ENCODE results near the gene GNG2. TPM values are rescaled to one million over a fixed set of nuclear protein-coding genes. Genes with fewer than 3 reads are reported as not detected.

Gene GNG2
- total RNA-seq, 3 donors from 2014 or later, result 12.1 to 106 (median 15.1) TPM

DNA sequence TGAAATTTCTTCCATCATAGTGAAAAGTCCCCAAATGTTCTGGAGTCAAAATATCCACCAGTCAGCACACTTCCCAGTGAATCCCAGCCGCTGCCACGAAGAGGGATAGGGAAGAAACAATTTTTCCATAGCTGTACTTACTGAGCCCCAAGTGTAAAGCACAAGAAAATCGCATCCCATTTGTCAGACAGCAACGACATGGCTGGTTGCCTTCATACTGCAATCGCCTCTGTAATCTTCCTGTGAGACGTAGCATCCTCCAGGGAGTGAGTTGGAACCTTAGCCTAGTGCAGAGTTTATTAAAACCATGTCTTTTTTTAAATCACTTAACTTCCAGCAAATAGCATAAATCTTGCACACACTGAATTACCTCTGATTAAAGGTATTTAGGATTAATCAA is 56.8 kb downstream of the GNG2 start:
- Histone ChIP-seq H3K4me3 (no peak overlapping the region), H3K36me3 (no peaks in the 10 kb centered on the region), H3K9me3 (no peaks in the 10 kb centered on the region), H3K27ac (peak overlapping the region; percentile 22 to 71), H3K27me3 (no peaks in the 10 kb centered on the region), H3K4me1 (no peaks in the 10 kb centered on the region)
- no peak for DNase-seq (ENCODE audit: low spot score in 2 of 2)
- intact Hi-C loops (cut with DNase I; ENCODE audit: low total_unique reads), result loop anchor here (2.0 kb wide), 1 partner anchor 60 kb away; no protein-coding TSS in a partner anchor
- TF ChIP-seq POLR2AphosphoS5 (IDR thresholded peaks at IDR 0.05) (no peak), POLR2A (IDR thresholded peaks at IDR 0.05) (no peak)
- TF ChIP-seq, protein P1, sequence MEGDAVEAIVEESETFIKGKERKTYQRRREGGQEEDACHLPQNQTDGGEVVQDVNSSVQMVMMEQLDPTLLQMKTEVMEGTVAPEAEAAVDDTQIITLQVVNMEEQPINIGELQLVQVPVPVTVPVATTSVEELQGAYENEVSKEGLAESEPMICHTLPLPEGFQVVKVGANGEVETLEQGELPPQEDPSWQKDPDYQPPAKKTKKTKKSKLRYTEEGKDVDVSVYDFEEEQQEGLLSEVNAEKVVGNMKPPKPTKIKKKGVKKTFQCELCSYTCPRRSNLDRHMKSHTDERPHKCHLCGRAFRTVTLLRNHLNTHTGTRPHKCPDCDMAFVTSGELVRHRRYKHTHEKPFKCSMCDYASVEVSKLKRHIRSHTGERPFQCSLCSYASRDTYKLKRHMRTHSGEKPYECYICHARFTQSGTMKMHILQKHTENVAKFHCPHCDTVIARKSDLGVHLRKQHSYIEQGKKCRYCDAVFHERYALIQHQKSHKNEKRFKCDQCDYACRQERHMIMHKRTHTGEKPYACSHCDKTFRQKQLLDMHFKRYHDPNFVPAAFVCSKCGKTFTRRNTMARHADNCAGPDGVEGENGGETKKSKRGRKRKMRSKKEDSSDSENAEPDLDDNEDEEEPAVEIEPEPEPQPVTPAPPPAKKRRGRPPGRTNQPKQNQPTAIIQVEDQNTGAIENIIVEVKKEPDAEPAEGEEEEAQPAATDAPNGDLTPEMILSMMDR (IDR thresholded peaks at IDR 0.05), result no peak

DNA sequence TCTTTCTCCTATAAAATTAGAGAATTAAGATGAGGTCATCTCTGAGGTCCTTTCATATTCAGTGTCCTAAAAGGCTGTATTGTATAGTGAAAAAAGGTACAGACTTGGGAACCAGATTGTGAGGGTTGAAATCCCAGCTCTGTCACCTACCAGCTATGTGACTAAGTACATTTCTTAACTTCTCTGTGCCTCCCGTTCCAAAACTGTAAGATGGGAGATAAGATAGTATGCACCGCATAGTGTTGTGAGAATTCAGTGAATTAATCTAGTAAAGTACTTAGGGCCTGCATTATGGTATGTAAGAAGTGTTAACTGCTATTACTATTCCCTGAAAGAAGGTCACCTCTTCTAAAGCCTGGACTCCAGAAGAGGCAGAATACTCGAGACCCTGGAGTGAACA is 60.6 kb downstream of the GNG2 start:
- H3K36me3 ChIP-seq, result no peaks in the 10 kb centered on the region
- H3K27ac ChIP-seq, result no peak overlapping the region
- intact Hi-C loops (cut with DNase I; ENCODE audit: low total_unique reads), result loop anchor here (5.0 kb wide), 1 partner anchor 514 kb away; no protein-coding TSS in a partner anchor
- H3K4me1 ChIP-seq, result no peaks in the 10 kb centered on the region
- no peaks in the 10 kb centered on the region for H3K9me3 ChIP-seq
- no peak for DNase-seq (ENCODE audit: low spot score in 2 of 2)
- TF ChIP-seq, protein P1 (IDR thresholded peaks at IDR 0.05), result no peak
- TF ChIP-seq POLR2AphosphoS5 (IDR thresholded peaks at IDR 0.05) (no peak), POLR2A (IDR thresholded peaks at IDR 0.05) (no peak)
- no peaks in the 10 kb centered on the region for H3K27me3 ChIP-seq
- H3K4me3 ChIP-seq, result no peak overlapping the region

DNA sequence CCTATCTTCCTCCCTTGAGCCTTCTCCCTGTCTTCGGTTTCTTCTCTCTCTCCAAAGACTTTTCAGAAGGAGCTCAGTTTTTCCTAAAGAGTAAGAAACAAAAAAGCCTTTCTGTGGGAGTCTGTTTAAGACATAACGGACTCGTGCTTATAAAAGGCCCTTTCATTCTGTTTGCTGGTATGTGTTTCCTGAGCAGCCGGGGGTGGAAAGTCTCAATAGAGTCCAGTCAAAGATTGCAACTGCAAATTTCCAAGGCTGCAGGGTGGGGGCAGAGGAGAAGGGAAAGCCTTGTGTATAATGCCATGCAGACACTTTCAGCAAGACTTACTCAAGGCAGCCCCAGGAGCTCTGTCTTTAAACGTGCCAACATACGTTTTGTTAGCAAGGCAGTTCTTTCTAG is 62.2 kb downstream of the GNG2 start:
- no peak for DNase-seq (ENCODE audit: low spot score in 2 of 2)
- Histone ChIP-seq H3K27ac (peak overlapping the region; percentile 33 to 56), H3K4me3 (peak overlapping the region in 1 of 3 donors; percentile 2), H3K36me3 (no peaks in the 10 kb centered on the region), H3K9me3 (no peaks in the 10 kb centered on the region), H3K4me1 (no peaks in the 10 kb centered on the region), H3K27me3 (no peaks in the 10 kb centered on the region)
- TF ChIP-seq POLR2AphosphoS5 (IDR thresholded peaks at IDR 0.05) (no peak), POLR2A (IDR thresholded peaks at IDR 0.05) (no peak)
- TF ChIP-seq, protein P1 (IDR thresholded peaks at IDR 0.05), result no peak
- intact Hi-C loops (cut with DNase I; ENCODE audit: low total_unique reads), result loop anchor here (5.0 kb wide), 1 partner anchor 515 kb away; no protein-coding TSS in a partner anchor

DNA sequence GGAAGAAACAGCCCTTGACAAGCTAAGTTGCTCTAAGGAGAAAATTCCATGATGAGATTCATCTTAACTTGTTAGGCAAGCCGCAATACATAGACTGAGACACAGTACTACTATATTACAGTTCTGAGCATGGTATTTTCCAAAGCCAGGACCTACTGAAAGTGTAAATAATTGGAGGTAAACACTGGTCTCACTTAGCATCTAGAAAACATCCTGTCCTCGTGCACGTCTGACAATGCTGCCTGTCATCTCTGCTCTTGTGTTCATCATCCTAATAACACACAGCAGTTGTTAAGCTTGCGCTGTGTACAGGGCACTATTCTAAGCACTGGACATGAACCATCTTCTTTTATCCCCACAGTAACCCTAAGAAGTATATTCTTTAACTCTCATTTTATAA is 64.2 kb downstream of the GNG2 start:
- no peak overlapping the region for H3K27ac ChIP-seq
- no peak for DNase-seq (ENCODE audit: low spot score in 2 of 2)
- H3K27me3 ChIP-seq, result no peaks in the 10 kb centered on the region
- no peaks in the 10 kb centered on the region for H3K4me1 ChIP-seq
- TF ChIP-seq POLR2A (IDR thresholded peaks at IDR 0.05) (no peak), POLR2AphosphoS5 (IDR thresholded peaks at IDR 0.05) (no peak)
- TF ChIP-seq, protein P1 (IDR thresholded peaks at IDR 0.05), result no peak
- intact Hi-C loops (cut with DNase I; ENCODE audit: low total_unique reads), result loop anchor here (5.0 kb wide), 1 partner anchor 517 kb away; no protein-coding TSS in a partner anchor
- no peak overlapping the region for H3K4me3 ChIP-seq
- H3K36me3 ChIP-seq, result no peaks in the 10 kb centered on the region
- no peaks in the 10 kb centered on the region for H3K9me3 ChIP-seq

GRCh38 chr14:51925980-51926379 is 65.6 kb downstream of the GNG2 start:
- H3K36me3 ChIP-seq, result no peaks in the 10 kb centered on the region
- no peak for DNase-seq (ENCODE audit: low spot score in 2 of 2)
- intact Hi-C loops (cut with DNase I; ENCODE audit: low total_unique reads), result no loop called here
- H3K9me3 ChIP-seq, result no peaks in the 10 kb centered on the region
- no peaks in the 10 kb centered on the region for H3K4me1 ChIP-seq
- H3K4me3 ChIP-seq, result no peak overlapping the region
- no peak overlapping the region for H3K27ac ChIP-seq
- no peak for TF ChIP-seq POLR2A (IDR thresholded peaks at IDR 0.05)
- TF ChIP-seq, protein P1 (IDR thresholded peaks at IDR 0.05), result no peak
- TF ChIP-seq POLR2AphosphoS5 (IDR thresholded peaks at IDR 0.05), result no peak
- no peaks in the 10 kb centered on the region for H3K27me3 ChIP-seq
